Astrocyte of the cerebellum (primary cell): Measurements from ENCODE around the gene KANSL1.
"Not testable (repeated sequence)": the region's sequence is repeated elsewhere in the genome, so short reads cannot be mapped to it uniquely, and the experiment has no call there.

Experiments used
- DNase-seq: peaks from one replicate; pipeline ENCODE4 v3.0.0-alpha.2; 2011; ENCODE audit warnings: low read depth
- H3K4me3 ChIP-seq: 2 replicates; pipeline ENCODE4 v1.5.1; 2011; ENCODE audit warnings: mild to moderate bottlenecking, low read depth, low read length, moderate library complexity
- CTCF ChIP-seq: IDR thresholded peaks from 2 replicates; pipeline ENCODE4 v1.5.1; 2012; ENCODE audit warnings: low read length, low read depth, moderate library complexity, mild to moderate bottlenecking; ENCODE audit errors: missing control alignments
- in situ Hi-C: cut with HindIII; loops from 2 replicates; pipeline ENCODE4 v1.10.0; 2017; ENCODE audit warnings: low sequenced_read_pairs

KANSL1 gene

GRCh38 chr17:46097497-46097896 lies 95.7 kb downstream of the KANSL1 start:
- in situ Hi-C loops: no loop called here
- DNase-seq: no peak
- TF ChIP-seq CTCF: no peak

GRCh38 chr17:46092991-46093390 lies 100.2 kb downstream of the KANSL1 start:
- in situ Hi-C loops: no loop called here

More at GRCh38 chr17:46097497-46097896, 95.7 kb downstream of the KANSL1 start:
- no peak overlapping the region for H3K4me3 ChIP-seq

GRCh38 chr17:46090871-46091270 lies 102.4 kb downstream of the KANSL1 start:
- no peak for TF ChIP-seq CTCF
- DNase-seq: no peak
- H3K4me3 ChIP-seq: no peak overlapping the region
- in situ Hi-C loops: no loop called here

More at GRCh38 chr17:46092991-46093390, 100.2 kb downstream of the KANSL1 start:
- TF ChIP-seq CTCF: no peak
- no peak overlapping the region for H3K4me3 ChIP-seq
- no peak for DNase-seq

- no peak for TF ChIP-seq CTCF
These were observed 103.8 kb downstream of the KANSL1 start for GRCh38 chr17:46089389-46089965.

GRCh38 chr17:46088595-46088994 lies 104.6 kb downstream of the KANSL1 start:
- DNase-seq: no peak
- in situ Hi-C loops: no loop called here
- no peak overlapping the region for H3K4me3 ChIP-seq
- TF ChIP-seq CTCF: no peak

More at GRCh38 chr17:46089389-46089965, 103.8 kb downstream of the KANSL1 start:
- DNase-seq: no peak
- in situ Hi-C loops: no loop called here
- H3K4me3 ChIP-seq: no peak overlapping the region

GRCh38 chr17:46087871-46088270 lies 105.4 kb downstream of the KANSL1 start:
- in situ Hi-C loops, DNase-seq, H3K4me3 ChIP-seq: not testable (repeated sequence)

GRCh38 chr17:46086821-46087220 lies 106.4 kb downstream of the KANSL1 start:
- no peak overlapping the region for H3K4me3 ChIP-seq
- in situ Hi-C loops: no loop called here
- DNase-seq: no peak
- no peak for TF ChIP-seq CTCF
